ENCODE measurements around the gene ATRAID.

The ATRAID gene

DNA sequence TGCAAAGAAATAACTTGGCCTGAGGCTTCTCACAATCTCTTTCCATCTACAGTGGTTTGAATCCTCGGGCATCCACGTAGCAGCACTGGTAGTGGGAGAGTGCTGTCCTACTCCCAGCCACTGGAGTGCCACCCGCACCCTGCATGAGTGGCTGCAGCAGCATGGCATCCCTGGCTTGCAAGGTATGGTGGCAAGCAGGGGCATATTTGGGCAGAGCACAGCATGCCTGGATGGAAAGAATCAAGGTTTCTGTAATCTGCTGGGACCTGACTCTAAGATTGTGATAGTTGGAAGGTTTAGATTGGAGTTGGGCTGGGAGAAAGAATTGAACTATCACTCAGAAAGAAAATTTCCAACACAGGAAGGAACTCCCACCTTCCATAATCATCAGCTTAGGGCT, 9.3 kb downstream of the ATRAID start:
- H3K4me2 ChIP-seq, result no peak overlapping the region
- H3K36me3 ChIP-seq (ENCODE audit: insufficient read depth), result peaks cover 6% of the 10 kb centered on the region; the same call in 1 of the 2 replicates
- no peak overlapping the region for H2AFZ ChIP-seq (ENCODE audit: low read depth)
- peaks cover 23% of the 10 kb centered on the region for H3K4me1 ChIP-seq (ENCODE audit: low read depth, poor library complexity, severe bottlenecking)
- no peak overlapping the region for H3K4me3 ChIP-seq (IDR thresholded peaks at IDR 0.05; ENCODE audit: insufficient read depth, low read depth, low read length)
- no peaks in the 10 kb centered on the region for H3K27me3 ChIP-seq (ENCODE audit: insufficient read depth, low read depth)
- H4K20me1 ChIP-seq (ENCODE audit: insufficient read depth), result no peaks in the 10 kb centered on the region
- no peak overlapping the region for H3K9ac ChIP-seq
- no peak overlapping the region for H3K27ac ChIP-seq
- TF ChIP-seq CTCF (conservative IDR thresholded peaks at IDR 0.05; ENCODE audit: low read depth, low read length), result no peak
- H3K79me2 ChIP-seq (ENCODE audit: insufficient read depth, low read depth), result peaks cover 29% of the 10 kb centered on the region

DNA sequence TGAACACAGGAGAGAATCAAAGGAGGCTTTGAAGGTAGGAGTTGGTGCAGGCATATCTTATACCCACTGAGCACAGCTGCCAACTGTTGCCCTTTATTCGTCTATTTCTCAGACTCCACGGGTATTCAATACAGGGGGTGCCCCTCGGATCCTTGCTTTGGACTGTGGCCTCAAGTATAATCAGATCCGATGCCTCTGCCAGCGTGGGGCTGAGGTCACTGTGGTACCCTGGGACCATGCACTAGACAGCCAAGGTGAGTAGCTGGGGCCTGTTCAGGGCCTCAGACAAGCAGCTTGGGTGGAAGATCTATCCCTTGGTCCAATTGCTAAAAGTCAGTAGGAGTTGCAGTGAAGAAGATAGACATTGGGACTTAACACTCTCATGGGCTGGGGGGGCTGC, 10.6 kb downstream of the ATRAID start:
- H3K4me1 ChIP-seq (ENCODE audit: low read depth, poor library complexity, severe bottlenecking), result peaks cover 15% of the 10 kb centered on the region
- H3K79me2 ChIP-seq (ENCODE audit: insufficient read depth, low read depth), result peaks cover 28% of the 10 kb centered on the region
- no peaks in the 10 kb centered on the region for H4K20me1 ChIP-seq (ENCODE audit: insufficient read depth)
- no peak overlapping the region for H3K27ac ChIP-seq
- H3K9ac ChIP-seq, result no peak overlapping the region
- peaks cover 6% of the 10 kb centered on the region; the same call in 1 of the 2 replicates for H3K36me3 ChIP-seq (ENCODE audit: insufficient read depth)
- no peaks in the 10 kb centered on the region for H3K27me3 ChIP-seq (ENCODE audit: insufficient read depth, low read depth)
- H3K4me2 ChIP-seq, result no peak overlapping the region
- no peak for TF ChIP-seq CTCF (conservative IDR thresholded peaks at IDR 0.05; ENCODE audit: low read depth, low read length)
- no peak overlapping the region for H3K4me3 ChIP-seq (IDR thresholded peaks at IDR 0.05; ENCODE audit: insufficient read depth, low read depth, low read length)
- H2AFZ ChIP-seq (ENCODE audit: low read depth), result no peak overlapping the region

DNA sequence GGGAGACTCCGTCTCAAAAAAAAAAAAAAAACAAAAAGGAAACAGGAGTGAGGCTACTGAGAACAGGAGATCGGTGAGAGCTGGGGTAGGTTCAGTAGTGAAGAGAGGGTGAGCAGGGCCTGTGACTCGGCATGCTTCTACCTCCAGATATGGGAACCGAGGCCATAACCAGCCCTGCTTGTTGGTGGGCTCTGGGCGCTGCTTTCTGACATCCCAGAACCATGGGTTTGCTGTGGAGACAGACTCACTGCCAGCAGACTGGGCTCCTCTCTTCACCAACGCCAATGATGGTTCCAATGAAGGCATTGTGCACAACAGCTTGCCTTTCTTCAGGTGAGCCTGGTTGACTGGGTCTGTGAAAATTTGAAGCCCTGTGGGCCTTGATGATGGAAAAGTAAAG, 11.6 kb downstream of the ATRAID start:
- no peak overlapping the region for H2AFZ ChIP-seq (ENCODE audit: low read depth)
- no peak overlapping the region for H3K4me3 ChIP-seq (IDR thresholded peaks at IDR 0.05; ENCODE audit: insufficient read depth, low read depth, low read length)
- no peak overlapping the region for H3K9ac ChIP-seq
- H3K4me1 ChIP-seq (ENCODE audit: low read depth, poor library complexity, severe bottlenecking), result peaks cover 15% of the 10 kb centered on the region
- peaks cover 18% of the 10 kb centered on the region for H3K79me2 ChIP-seq (ENCODE audit: insufficient read depth, low read depth)
- no peak for TF ChIP-seq CTCF (conservative IDR thresholded peaks at IDR 0.05; ENCODE audit: low read depth, low read length)
- no peak overlapping the region for H3K27ac ChIP-seq
- H4K20me1 ChIP-seq (ENCODE audit: insufficient read depth), result no peaks in the 10 kb centered on the region
- H3K27me3 ChIP-seq (ENCODE audit: insufficient read depth, low read depth), result no peaks in the 10 kb centered on the region
- peaks cover 6% of the 10 kb centered on the region; the same call in 1 of the 2 replicates for H3K36me3 ChIP-seq (ENCODE audit: insufficient read depth)
- no peak overlapping the region for H3K4me2 ChIP-seq

- Histone ChIP-seq H4K20me1 (ENCODE audit: insufficient read depth) (no peaks in the 10 kb centered on the region), H3K4me3 (IDR thresholded peaks at IDR 0.05; ENCODE audit: insufficient read depth, low read depth, low read length) (no peak overlapping the region), H3K4me1 (ENCODE audit: low read depth, poor library complexity, severe bottlenecking) (no peaks in the 10 kb centered on the region), H3K4me2 (no peak overlapping the region), H2AFZ (ENCODE audit: low read depth) (no peak overlapping the region), H3K27me3 (ENCODE audit: insufficient read depth, low read depth) (no peaks in the 10 kb centered on the region), H3K9ac (no peak overlapping the region), H3K27ac (no peak overlapping the region), H3K36me3 (ENCODE audit: insufficient read depth) (peaks cover under 1% of the 10 kb centered on the region; the same call in 1 of the 2 replicates), H3K79me2 (ENCODE audit: insufficient read depth, low read depth) (no peaks in the 10 kb centered on the region; the same call in 1 of the 2 replicates)
- no peak for TF ChIP-seq CTCF (conservative IDR thresholded peaks at IDR 0.05; ENCODE audit: low read depth, low read length)
Observed at GRCh38 chr2:27225526-27225925, 13.7 kb downstream of the ATRAID start.

Measured in KMS-11 (cell line).